Stimulated activated CD8-positive, alpha-beta memory T cell treated with anti-CD3 and anti-CD28 coated beads, Interleukin-15, amount 100 ng/mL, for 4 hours (primary cell): ENCODE measurements around the gene RCSD1.

Experiments used
- DNase-seq, 2 donors: peaks; one replicate each; pipeline ENCODE4 v3.0.0-alpha.2; 2020; ENCODE audit warnings: low read depth in 2 of 2

The RCSD1 gene

GRCh38 chr1:167641786-167642500 is 11.9 kb downstream of the RCSD1 start:
- no peak for DNase-seq

- no peak for DNase-seq
These were observed 12.4 kb downstream of the RCSD1 start for GRCh38 chr1:167642501-167642826.

- no peak for DNase-seq
These were observed 13.4 kb downstream of the RCSD1 start for GRCh38 chr1:167643441-167643840.

GRCh38 chr1:167644551-167644950 is 14.5 kb downstream of the RCSD1 start:
- DNase-seq = no peak

- no peak for DNase-seq
These were observed 15.1 kb downstream of the RCSD1 start for GRCh38 chr1:167645140-167645541.

- DNase-seq = no peak
These were observed 15.8 kb downstream of the RCSD1 start for GRCh38 chr1:167645625-167646414.

GRCh38 chr1:167648252-167648849 is 18.3 kb downstream of the RCSD1 start:
- no peak for DNase-seq

- no peak for DNase-seq
These were observed 19.1 kb downstream of the RCSD1 start for GRCh38 chr1:167648978-167649744.

GRCh38 chr1:167650269-167651160 is 20.5 kb downstream of the RCSD1 start:
- no peak for DNase-seq

GRCh38 chr1:167651161-167651693 is 21.2 kb downstream of the RCSD1 start:
- DNase-seq = no peak

- DNase-seq = no peak
These were observed 25.0 kb downstream of the RCSD1 start for GRCh38 chr1:167654975-167655575.

- DNase-seq = no peak
These were observed 26.6 kb downstream of the RCSD1 start for GRCh38 chr1:167656657-167657056.

GRCh38 chr1:167658574-167659328 is 28.7 kb downstream of the RCSD1 start:
- no peak for DNase-seq

- no peak for DNase-seq
These were observed 29.4 kb downstream of the RCSD1 start for GRCh38 chr1:167659450-167659849.

- no peak for DNase-seq
These were observed 29.8 kb downstream of the RCSD1 start for GRCh38 chr1:167659881-167660280.

- DNase-seq = no peak
These were observed 31.7 kb downstream of the RCSD1 start for GRCh38 chr1:167661527-167662426.

- no peak for DNase-seq
These were observed 33.2 kb downstream of the RCSD1 start for GRCh38 chr1:167663002-167663772.

- DNase-seq = no peak
These were observed 35.4 kb downstream of the RCSD1 start for GRCh38 chr1:167665469-167665868.
